GM20000 (cell line): ENCODE data around the gene KCNH6.

Source experiments
- DNase-seq: peaks from one replicate; pipeline ENCODE4 v3.0.0; 2012; ENCODE audit warnings: low spot score
- CTCF ChIP-seq: IDR thresholded peaks from 2 replicates; pipeline ENCODE4 v1.5.1; 2012; ENCODE audit warnings: mild to moderate bottlenecking, control low read depth; ENCODE audit errors: extremely low read depth, missing control alignments

The KCNH6 gene

GRCh38 chr17:63489291-63489690 is 33.9 kb upstream of the KCNH6 start:
- no peak for DNase-seq
- TF ChIP-seq CTCF, result no peak

GRCh38 chr17:63490329-63490728 is 32.8 kb upstream of the KCNH6 start:
- no peak for TF ChIP-seq CTCF
- no peak for DNase-seq

GRCh38 chr17:63490858-63491400 is 32.2 kb upstream of the KCNH6 start:
- no peak for TF ChIP-seq CTCF

GRCh38 chr17:63491413-63491812 is 31.7 kb upstream of the KCNH6 start:
- no peak for TF ChIP-seq CTCF
- DNase-seq, result no peak

More at GRCh38 chr17:63490858-63491400, 32.2 kb upstream of the KCNH6 start:
- DNase-seq, result no peak

GRCh38 chr17:63491977-63492618 is 31.1 kb upstream of the KCNH6 start:
- no peak for DNase-seq
- TF ChIP-seq CTCF, result no peak

GRCh38 chr17:63492940-63493339 is 30.2 kb upstream of the KCNH6 start:
- DNase-seq, result no peak
- no peak for TF ChIP-seq CTCF

GRCh38 chr17:63493411-63493810 is 29.7 kb upstream of the KCNH6 start:
- TF ChIP-seq CTCF, result no peak
- no peak for DNase-seq
